ENCODE data around the gene CACNB2. TPM values are rescaled to one million over a fixed set of nuclear protein-coding genes. Genes with fewer than 3 reads are reported as not detected.
"Not testable (repeated sequence)": the region's sequence is repeated elsewhere in the genome, so short reads cannot be mapped to it uniquely, and the experiment has no call there.

The CACNB2 gene
- total and polyA plus RNA-seq, 2 donors (not counting 3 experiments of a cell fraction or from before 2014, with no cell fraction given): not detected

GRCh38 chr10:18205098-18205834, 65.0 kb downstream of the CACNB2 start:
- intact Hi-C loops (cut with micrococcal nuclease) (no loop called here), dilution Hi-C loops (cut with MboI; ENCODE audit: extremely low pct_ligation_motif_present, low sequenced_read_pairs) (no loop called here)
- ChIA-PET CTCF (no interaction called here), POLR2A (no interaction called here)
- no peak overlapping the region for H3K9ac ChIP-seq (replicated peaks; ENCODE audit: extremely low read depth, insufficient read depth, low read length)
- H2AFZ ChIP-seq (ENCODE audit: low read depth, low read length): no peak overlapping the region
- H3K27ac ChIP-seq (ENCODE audit: insufficient read depth, low read depth, low read length): no peak overlapping the region
- no peaks in the 10 kb centered on the region for H3K9me3 ChIP-seq (replicated peaks; ENCODE audit: control insufficient read depth, insufficient read depth, low read length)
- no peaks in the 10 kb centered on the region for H3K79me2 ChIP-seq (ENCODE audit: control insufficient read depth, insufficient read depth, low read length)
- H4K20me1 ChIP-seq (replicated peaks; ENCODE audit: control insufficient read depth, extremely low read depth, insufficient read depth, low read length): no peaks in the 10 kb centered on the region
- DNase-seq (ENCODE audit: low read depth, low spot score): no peak
- no peaks in the 10 kb centered on the region for H3K4me1 ChIP-seq (ENCODE audit: control insufficient read depth, extremely low read depth, insufficient read depth, low read length)
- TF ChIP-seq JUN (IDR thresholded peaks at IDR 0.05; ENCODE audit: borderline replicate concordance, insufficient read depth, insufficient read length, low read depth) (no peak), MYC (IDR thresholded peaks at IDR 0.05; ENCODE audit: low read depth, low read length) (no peak)
- no peaks in the 10 kb centered on the region for H3K27me3 ChIP-seq (ENCODE audit: control insufficient read depth in 2 of 2, insufficient read depth in 2 of 2, low read length in 2 of 2)
- H3K36me3 ChIP-seq (ENCODE audit: control insufficient read depth in 2 of 2, extremely low read depth in 1 of 2, insufficient read depth in 2 of 2, low read length in 2 of 2): no peaks in the 10 kb centered on the region
- no TSS peak for BruUV-seq (replicated peaks)
- no peak for FAIRE-seq
- no peak overlapping the region for H3K4me3 ChIP-seq (replicated peaks in 1 of 3; ENCODE audit: insufficient read depth in 1 of 3, low read depth in 1 of 3, low read length in 3 of 3)
- H3K9me1 ChIP-seq (replicated peaks; ENCODE audit: control insufficient read depth, extremely low read depth, insufficient read depth, low read length): no peaks in the 10 kb centered on the region
- no peak overlapping the region for H3K4me2 ChIP-seq (ENCODE audit: insufficient read depth, low read length)

GRCh38 chr10:18208186-18208585, 68.0 kb downstream of the CACNB2 start:
- dilution Hi-C loops (cut with MboI; ENCODE audit: extremely low pct_ligation_motif_present, low sequenced_read_pairs); H2AFZ ChIP-seq (ENCODE audit: low read depth, low read length); POLR2A ChIA-PET; H3K9me1 ChIP-seq (replicated peaks; ENCODE audit: control insufficient read depth, extremely low read depth, insufficient read depth, low read length); FAIRE-seq; H3K4me1 ChIP-seq (ENCODE audit: control insufficient read depth, extremely low read depth, insufficient read depth, low read length); H3K27ac ChIP-seq (ENCODE audit: insufficient read depth, low read depth, low read length); H3K4me3 ChIP-seq (replicated peaks in 1 of 3; ENCODE audit: insufficient read depth in 1 of 3, low read depth in 1 of 3, low read length in 3 of 3); H3K36me3 ChIP-seq (ENCODE audit: control insufficient read depth in 2 of 2, extremely low read depth in 1 of 2, insufficient read depth in 2 of 2, low read length in 2 of 2); H3K4me2 ChIP-seq (ENCODE audit: insufficient read depth, low read length); intact Hi-C loops (cut with micrococcal nuclease); H3K9ac ChIP-seq (replicated peaks; ENCODE audit: extremely low read depth, insufficient read depth, low read length); H3K27me3 ChIP-seq (ENCODE audit: control insufficient read depth in 2 of 2, insufficient read depth in 2 of 2, low read length in 2 of 2); H4K20me1 ChIP-seq (replicated peaks; ENCODE audit: control insufficient read depth, extremely low read depth, insufficient read depth, low read length); BruUV-seq (replicated peaks); H3K9me3 ChIP-seq (replicated peaks; ENCODE audit: control insufficient read depth, insufficient read depth, low read length); H3K79me2 ChIP-seq (ENCODE audit: control insufficient read depth, insufficient read depth, low read length); DNase-seq (ENCODE audit: low read depth, low spot score): not testable (repeated sequence)
- CTCF ChIA-PET: interaction anchor here (1.5 kb wide), 1 partner anchor 8 kb away, joined by 4 read pairs; no protein-coding TSS in a partner anchor

All from endothelial cell of umbilical vein (primary cell).